A549 (cell line): Measurements from ENCODE around the gene CSNK1D. TPM values are rescaled to one million over a fixed set of nuclear protein-coding genes. Genes with fewer than 3 reads are reported as not detected.

Experiments
- ATAC-seq, 2 experiments: fragments of 200-7000 bp in 1 of 2; fragments of >200 bp in 1 of 2; cut with Nextera tagmentation in 1 of 2; cut with Tn5 transposase in 1 of 2; 3 replicates each; pipeline versions ENCODE4 v1.8.0 to v1.9.1; 2018 to 2020; ENCODE audit warnings: mild to moderate bottlenecking in 1 of 2, moderate library complexity in 1 of 2
- CTCF ChIA-PET: fragments of 300-600 bp; sonication (Branson Sonifier 250); formaldehyde crosslinking; extraction: SDS; loops from one replicate; lab custom pipeline; 2021; ENCODE audit warnings: antibody characterized with exemption, inconsistent platforms; lab: Yijun Ruan, JAX
- POLR2A ChIA-PET: fragments of 350-600 bp; formaldehyde crosslinking; extraction: SDS; loops from one replicate; lab custom pipeline; 2021; ENCODE audit warnings: antibody characterized with exemption, inconsistent platforms; lab: Yijun Ruan, JAX
- DNase-seq, 2 experiments: peaks; one replicate each; pipeline versions ENCODE4 v3.0.0 to v3.0.0-alpha.2; 2011 to 2016; ENCODE audit warnings: low read depth in 1 of 2, low spot score in 1 of 2
- FAIRE-seq: peaks from 2 replicates; lab custom pipeline; 2011; peaks lifted over from hg19 to GRCh38; lab: Jason Lieb, UNC
- H3K27ac ChIP-seq, 2 experiments: fragments of >200 bp; sonication (Bioruptor Twin); formaldehyde crosslinking; 3 replicates each; pipeline ENCODE4 v1.5.1; 2016 to 2017
- H3K4me1 ChIP-seq: fragments of >200 bp; sonication (Bioruptor Twin); formaldehyde crosslinking; 3 replicates; pipeline ENCODE4 v1.6.1; 2016
- H3K4me2 ChIP-seq: fragments of >200 bp; sonication (Bioruptor Twin); formaldehyde crosslinking; 3 replicates; pipeline ENCODE4 v1.6.1; 2016
- H3K4me3 ChIP-seq: fragments of >200 bp; sonication (Bioruptor Twin); formaldehyde crosslinking; 3 replicates; pipeline ENCODE4 v1.5.1; 2016
- H3K9me3 ChIP-seq: fragments of >200 bp; sonication (Bioruptor Twin); formaldehyde crosslinking; 3 replicates; pipeline ENCODE4 v1.6.1; 2016
- ATOH8 ChIP-seq: fragments of 250-450 bp; sonication (Bioruptor Pico); IDR thresholded peaks from 2 replicates; pipeline ENCODE4 v1.5.0; 2020; ENCODE audit warnings: low read depth, mild to moderate bottlenecking, moderate library complexity
- BCL3 ChIP-seq: fragments of >200 bp; sonication (Bioruptor Twin); formaldehyde crosslinking; IDR thresholded peaks from 3 replicates; pipeline ENCODE4 v1.6.1; 2016
- CEBPB ChIP-seq, 2 experiments: fragments of >200 bp in 1 of 2; sonication (Bioruptor Twin) in 1 of 2; formaldehyde crosslinking in 1 of 2; IDR thresholded peaks; 2 replicates each; pipeline ENCODE4 v1.6.1; 2012 to 2016
- CHD4 ChIP-seq: fragments of 200-600 bp; sonication (generic); IDR thresholded peaks from 2 replicates; pipeline ENCODE4 v1.6.1; 2016; ENCODE audit warnings: antibody characterized with exemption, mild to moderate bottlenecking, borderline replicate concordance
- EP300 ChIP-seq, 2 experiments: fragments of >200 bp; sonication (Bioruptor Twin); formaldehyde crosslinking; IDR thresholded peaks; 2 replicates in 1 of 2; 3 replicates in 1 of 2; pipeline ENCODE4 v1.6.1; 2016 to 2017
- ESRRA ChIP-seq: fragments of 150-350 bp; IDR thresholded peaks from 2 replicates; pipeline ENCODE4 v1.6.1; 2014; ENCODE audit warnings: mild to moderate bottlenecking, low read length, borderline replicate concordance
- FOSB ChIP-seq: fragments of 250-450 bp; sonication (Bioruptor Pico); IDR thresholded peaks from 2 replicates; pipeline ENCODE4 v1.5.0; 2020; ENCODE audit warnings: mild to moderate bottlenecking, moderate library complexity
- FOSL2 ChIP-seq, 2 experiments: fragments of 450-650 bp in 1 of 2; fragments of >200 bp in 1 of 2; sonication (Bioruptor Twin) in 1 of 2; formaldehyde crosslinking; IDR thresholded peaks; 2 replicates each; pipeline versions ENCODE4 v1.5.0 to v1.6.1; 2016 to 2020; ENCODE audit warnings: mild to moderate bottlenecking in 1 of 2, moderate library complexity in 1 of 2
- GATA3 ChIP-seq: IDR thresholded peaks from 2 replicates; pipeline ENCODE4 v1.6.1; 2012; ENCODE audit warnings: borderline replicate concordance
- HEYL ChIP-seq: fragments of 250-450 bp; sonication (Bioruptor Pico); IDR thresholded peaks from 2 replicates; pipeline ENCODE4 v1.8.0; 2021; ENCODE audit warnings: mild to moderate bottlenecking, moderate library complexity
- HOXA7 ChIP-seq: fragments of 250-450 bp; sonication (Bioruptor Pico); IDR thresholded peaks from 2 replicates; pipeline ENCODE4 v1.5.0; 2020; ENCODE audit warnings: mild to moderate bottlenecking, moderate library complexity
- HOXB13 ChIP-seq: fragments of 250-450 bp; sonication (Bioruptor Pico); IDR thresholded peaks from 2 replicates; pipeline ENCODE4 v1.5.0; 2020; ENCODE audit warnings: low read depth, mild to moderate bottlenecking, moderate library complexity
- JUNB ChIP-seq: fragments of >200 bp; sonication (Bioruptor Twin); formaldehyde crosslinking; IDR thresholded peaks from 2 replicates; pipeline ENCODE4 v1.6.1; 2016
- KDM1A ChIP-seq: fragments of 200-600 bp; sonication (generic); IDR thresholded peaks from 2 replicates; pipeline ENCODE4 v1.6.1; 2016; ENCODE audit warnings: low read depth, mild to moderate bottlenecking
- KDM5A ChIP-seq: fragments of 200-600 bp; sonication (generic); IDR thresholded peaks from 2 replicates; pipeline ENCODE4 v1.6.1; 2016; ENCODE audit warnings: antibody characterized with exemption, mild to moderate bottlenecking
- MAX ChIP-seq: IDR thresholded peaks from 2 replicates; pipeline ENCODE4 v1.6.1; 2012
- NFE2L2 ChIP-seq: fragments of 150-350 bp; conservative IDR thresholded peaks from 2 replicates; pipeline ENCODE4 v1.6.1; 2014; ENCODE audit warnings: low read length
- NR3C1 ChIP-seq: fragments of >200 bp; sonication (Bioruptor Twin); formaldehyde crosslinking; IDR thresholded peaks from 3 replicates; pipeline ENCODE4 v1.6.1; 2017
- PBX3 ChIP-seq: IDR thresholded peaks from 2 replicates; pipeline ENCODE4 v1.6.1; 2012
- POLR2AphosphoS2 ChIP-seq: conservative IDR thresholded peaks from 2 replicates; pipeline ENCODE4 v1.6.1; 2012; ENCODE audit warnings: low read length, improper control_type of control experiment, inconsistent platforms
- RAD21 ChIP-seq, 2 experiments: fragments of >200 bp in 1 of 2; sonication (Bioruptor Twin) in 1 of 2; formaldehyde crosslinking in 1 of 2; IDR thresholded peaks in 1 of 2; conservative IDR thresholded peaks in 1 of 2; 2 replicates in 1 of 2; 3 replicates in 1 of 2; pipeline ENCODE4 v1.6.1; 2012 to 2018; ENCODE audit warnings: inconsistent platforms in 1 of 2
- TFCP2L1 ChIP-seq: fragments of 250-450 bp; sonication (Bioruptor Pico); IDR thresholded peaks from 2 replicates; pipeline ENCODE4 v1.5.0; 2021; ENCODE audit warnings: mild to moderate bottlenecking
- TP53 ChIP-seq: fragments of 250-450 bp; sonication (Bioruptor Pico); IDR thresholded peaks from 2 replicates; pipeline ENCODE4 v1.5.0; 2021; ENCODE audit warnings: mild to moderate bottlenecking, moderate library complexity
- USF2 ChIP-seq: fragments of 450-650 bp; IDR thresholded peaks from 2 replicates; pipeline ENCODE4 v1.6.1; 2014; ENCODE audit warnings: antibody characterized with exemption
- ZC3H11A ChIP-seq: fragments of 450-650 bp; IDR thresholded peaks from 2 replicates; pipeline ENCODE4 v1.6.1; 2014; ENCODE audit warnings: antibody characterized with exemption, mild to moderate bottlenecking
- ZFP36 ChIP-seq: fragments of 450-650 bp; IDR thresholded peaks from 2 replicates; pipeline ENCODE4 v1.6.1; 2014; ENCODE audit warnings: borderline replicate concordance; ENCODE audit not compliant: partially characterized antibody
- ZNF302 ChIP-seq: fragments of 250-450 bp; sonication (Bioruptor Pico); IDR thresholded peaks from 2 replicates; pipeline ENCODE4 v1.9.0; 2021; ENCODE audit warnings: inconsistent platforms, mild to moderate bottlenecking, moderate library complexity
- WGBS: methylation state at CpG from one replicate; pipeline ENCODE4 v1.1.6; 2017; ENCODE audit errors: missing lambda C conversion rate; 5-methylcytosine and 5-hydroxymethylcytosine counted together
- polyA plus RNA-seq, 4 experiments: library from polyadenylated mRNA; depleted of rRNA in 3 of 4; stranded (reverse); fragments of >200 nt; fragmentation: RNase III in 1 of 4; extraction: RNeasy Plus Mini Kit Qiagen cat#74134 plus additional on column Dnase treatment in 1 of 4; gene quantifications; 2 replicates in 3 of 4; 3 replicates in 1 of 4; pipeline ENCODE4 v1.2.3, GENCODE V29; 2011 to 2017

CSNK1D gene
- polyA plus RNA-seq, 2 of the 4 experiments (the other 2 are of a cell fraction) = 130 to 163 TPM

- POLR2A ChIA-PET = no interaction called here
- H3K9me3 ChIP-seq = no peaks in the 10 kb centered on the region
- no peak overlapping the region for H3K4me3 ChIP-seq
- CTCF ChIA-PET = interaction anchor here (3.0 kb wide), 1 partner anchor 18 kb away, joined by 16 read pairs; no protein-coding TSS in a partner anchor
- H3K4me1 ChIP-seq = peaks cover 1% of the 10 kb centered on the region; the same call in 2 of the 3 replicates
- no peak for FAIRE-seq
- ATAC-seq = no peak
- no peak overlapping the region for H3K4me2 ChIP-seq
- DNase-seq = no peak
- 53% methylated on average over 8 of the region's 8 CpGs for WGBS
- no peak overlapping the region for H3K27ac ChIP-seq
- TF ChIP-seq JUNB = no peak
- no peak for TF ChIP-seq MAX
- TF ChIP-seq NR3C1 = no peak
- no peak for TF ChIP-seq ZFP36
- no peak for TF ChIP-seq FOSL2 (IDR thresholded peaks at IDR 0.05)
- TF ChIP-seq FOSL2 (CRISPR knock-in tag; IDR thresholded peaks at IDR 0.05) = no peak
- TF ChIP-seq TP53 (CRISPR knock-in tag) = no peak
- TF ChIP-seq HOXA7 = no peak
- no peak for TF ChIP-seq CEBPB (IDR thresholded peaks at IDR 0.05)
- TF ChIP-seq HOXB13 (CRISPR knock-in tag) = no peak
- TF ChIP-seq EP300 (IDR thresholded peaks at IDR 0.05) = no peak
Observed at GRCh38 chr17:82224666-82225065, 48.8 kb downstream of the CSNK1D start.

- ChIA-PET CTCF (interaction anchor here (1.4 to 1.8 kb wide), 2 partner anchors 13 to 17 kb away, joined by 7 to 9 read pairs; no protein-coding TSS in a partner anchor), POLR2A (no interaction called here)
- FAIRE-seq = no peak
Observed at GRCh38 chr17:82223517-82223916, 50.0 kb downstream of the CSNK1D start.

GRCh38 chr17:82222816-82223215 lies 50.7 kb downstream of the CSNK1D start:
- ChIA-PET POLR2A (no interaction called here), CTCF (interaction anchor here (0.7 to 1.8 kb wide), 4 partner anchors 11 to 184 kb away, joined by 3 to 9 read pairs (median 5); no protein-coding TSS in a partner anchor)
- Histone ChIP-seq H3K27ac (no peak overlapping the region), H3K4me2 (no peak overlapping the region), H3K4me3 (no peak overlapping the region), H3K9me3 (no peaks in the 10 kb centered on the region), H3K4me1 (peaks cover 13% of the 10 kb centered on the region)
- no peak for FAIRE-seq
- ATAC-seq = no peak
- no peak for DNase-seq
- TF ChIP-seq ZC3H11A = no peak
- TF ChIP-seq BCL3 = no peak
- no peak for TF ChIP-seq USF2
- TF ChIP-seq ZNF302 = no peak
- no peak for TF ChIP-seq HOXA7
- no peak for TF ChIP-seq CEBPB (IDR thresholded peaks at IDR 0.05)
- no peak for TF ChIP-seq RAD21 (conservative IDR thresholded peaks at IDR 0.05 in 1 of 2, IDR thresholded peaks at IDR 0.05 in 1 of 2)
- no peak for TF ChIP-seq HOXB13 (CRISPR knock-in tag)
- no peak for TF ChIP-seq NFE2L2
- TF ChIP-seq EP300 (IDR thresholded peaks at IDR 0.05) = no peak
- no peak for TF ChIP-seq KDM1A
- no peak for TF ChIP-seq GATA3
- no peak for TF ChIP-seq PBX3
- no peak for TF ChIP-seq JUNB
- no peak for TF ChIP-seq ATOH8 (CRISPR knock-in tag)
- no peak for TF ChIP-seq ESRRA
- no peak for TF ChIP-seq NR3C1
- WGBS = 78% methylated on average over 10 of the region's 10 CpGs

More at GRCh38 chr17:82223517-82223916, 50.0 kb downstream of the CSNK1D start:
- ATAC-seq (no peak), DNase-seq (no peak)
- H3K4me3 ChIP-seq = no peak overlapping the region
- H3K27ac ChIP-seq = no peak overlapping the region
- no peaks in the 10 kb centered on the region for H3K9me3 ChIP-seq
- no peak overlapping the region for H3K4me2 ChIP-seq
- TF ChIP-seq ZC3H11A (no peak), KDM5A (no peak), HEYL (CRISPR knock-in tag) (no peak), TFCP2L1 (CRISPR knock-in tag) (no peak), USF2 (no peak), CHD4 (no peak), JUNB (no peak), POLR2AphosphoS2 (no peak), FOSB (CRISPR knock-in tag) (no peak)
- peaks cover 6% of the 10 kb centered on the region; the same call in 2 of the 3 replicates for H3K4me1 ChIP-seq
- WGBS = 64% methylated on average over 5 of the region's 5 CpGs
